HepG2 (cell line): Measurements from ENCODE around the gene AJM1. TPM values are rescaled to one million over a fixed set of nuclear protein-coding genes. Genes with fewer than 3 reads are reported as not detected.

ENCODE experiments used
- CSRNP2 ChIP-seq: sonication (generic); formaldehyde crosslinking; conservative IDR thresholded peaks from 2 replicates; pipeline ENCODE4 v1.8.0; 2022; ENCODE audit warnings: low read depth, missing genetic modification reagents
- DPF2 ChIP-seq: sonication (generic); formaldehyde crosslinking; IDR thresholded peaks from 2 replicates; pipeline ENCODE4 v1.4.0; 2020; ENCODE audit warnings: mild to moderate bottlenecking, low read depth, missing genetic modification reagents, borderline replicate concordance
- HNRNPH1 ChIP-seq: fragments of 200-400 bp; formaldehyde crosslinking; optimal IDR thresholded peaks from 2 replicates; pipeline ENCODE3; 2017; ENCODE audit warnings: mild to moderate bottlenecking, low read depth, low read length
- HNRNPLL ChIP-seq: fragments of 200-400 bp; formaldehyde crosslinking; IDR thresholded peaks from 2 replicates; pipeline ENCODE4 v1.6.1; 2017; ENCODE audit warnings: mild to moderate bottlenecking, low read depth, low read length; ENCODE audit not compliant: poor library complexity, severe bottlenecking
- IRF2 ChIP-seq: IDR thresholded peaks from 2 replicates; pipeline ENCODE4 v1.6.1; 2018; ENCODE audit warnings: missing genetic modification reagents, missing compliant biosample characterization
- MED1 ChIP-seq: sonication (generic); formaldehyde crosslinking; IDR thresholded peaks from 2 replicates; pipeline ENCODE4 v1.4.0; 2020; ENCODE audit warnings: missing genetic modification reagents
- MEIS2 ChIP-seq: sonication (generic); formaldehyde crosslinking; IDR thresholded peaks from 2 replicates; pipeline ENCODE4 v1.9.0; 2021; ENCODE audit warnings: mild to moderate bottlenecking, missing genetic modification reagents
- NFAT5 ChIP-seq: sonication (generic); formaldehyde crosslinking; IDR thresholded peaks from 2 replicates; pipeline ENCODE4 v1.4.0; 2020; ENCODE audit warnings: missing genetic modification reagents
- RARA ChIP-seq: IDR thresholded peaks from 2 replicates; pipeline ENCODE4 v1.6.1; 2016; ENCODE audit warnings: missing genetic modification reagents, missing compliant biosample characterization
- RFXAP ChIP-seq: sonication (generic); formaldehyde crosslinking; IDR thresholded peaks from 2 replicates; pipeline ENCODE4 v1.4.0; 2020; ENCODE audit warnings: missing genetic modification reagents, borderline replicate concordance
- SETDB1 ChIP-seq: sonication (generic); formaldehyde crosslinking; IDR thresholded peaks from 2 replicates; pipeline ENCODE4 v1.5.1; 2020; ENCODE audit warnings: missing genetic modification reagents, mild to moderate bottlenecking, borderline replicate concordance
- TFAP4 ChIP-seq: sonication (generic); IDR thresholded peaks from 2 replicates; pipeline ENCODE4 v1.6.1; 2016; ENCODE audit warnings: low read depth, borderline replicate concordance
- ZKSCAN8 ChIP-seq: IDR thresholded peaks from 2 replicates; pipeline ENCODE4 v1.6.1; 2016; ENCODE audit warnings: borderline replicate concordance, missing genetic modification reagents, missing compliant biosample characterization
- ZNF281 ChIP-seq: sonication (generic); formaldehyde crosslinking; IDR thresholded peaks from 2 replicates; pipeline ENCODE4 v1.4.0; 2020; ENCODE audit warnings: missing genetic modification reagents, borderline replicate concordance
- ZNF720 ChIP-seq: sonication (generic); formaldehyde crosslinking; IDR thresholded peaks from 2 replicates; pipeline ENCODE4 v1.4.0; 2020; ENCODE audit warnings: missing genetic modification reagents
- ZUFSP ChIP-seq: sonication (generic); formaldehyde crosslinking; IDR thresholded peaks from 2 replicates; pipeline ENCODE4 v1.9.0; 2021; ENCODE audit warnings: missing genetic modification reagents, mild to moderate bottlenecking, borderline replicate concordance
- polyA plus RNA-seq, 8 experiments: library from polyadenylated mRNA; depleted of rRNA in 3 of 8; stranded (reverse) in 7 of 8; unstranded in 1 of 8; fragments of >200 nt; fragmentation: Illumina TruSeq in 4 of 8; extraction: Trizol in 4 of 8; gene quantifications; 2 replicates each; pipeline versions ENCODE4 v1.2.1 to v1.2.3, GENCODE V29; 2011 to 2016; ENCODE audit warnings: low read depth in 4 of 8, missing spikeins in 1 of 8, mixed read lengths in 1 of 8; ENCODE audit not compliant: insufficient read depth in 1 of 8
- total RNA-seq, 5 experiments: library from RNA; depleted of rRNA; stranded (reverse); fragments of >200 nt; fragmentation: Illumina TruSeq; extraction: Trizol; gene quantifications; 2 replicates each; pipeline ENCODE4 v1.2.3, GENCODE V29; 2016; ENCODE audit warnings: low read depth in 1 of 5

AJM1 gene
- total and polyA plus RNA-seq, 2 of the 13 experiments (the other 11 are each of a cell fraction or from before 2014, with no cell fraction given): 1.1 to 1.2 TPM

- TF ChIP-seq NFAT5 (no peak), CSRNP2 (CRISPR knock-in tag) (no peak), MEIS2 (0 out of 2 replicates have a peak, but pooled peaks have one; percentile 33), HNRNPLL (no peak), HNRNPH1 (no peak), SETDB1 (CRISPR knock-in tag) (no peak), ZKSCAN8 (CRISPR knock-in tag) (no peak), RARA (CRISPR knock-in tag) (peak; percentile 47; the same call in 1 of the 2 replicates), MED1 (CRISPR knock-in tag) (peak; percentile 35), RFXAP (CRISPR knock-in tag) (0 out of 2 replicates have a peak, but pooled peaks have one; percentile 19), ZUFSP (CRISPR knock-in tag) (no peak), TFAP4 (peak; percentile 43; the same call in 1 of the 2 replicates), DPF2 (0 out of 2 replicates have a peak, but pooled peaks have one; percentile 38), IRF2 (CRISPR knock-in tag) (no peak; the same call in 1 of the 2 replicates), ZNF720 (CRISPR knock-in tag) (no peak), ZNF281 (no peak)
These were observed 39.4 kb downstream of the AJM1 start (continued) for GRCh38 chr9:136881691-136882108.
